GM18508 (cell line): ENCODE data around the gene ERLEC1.
A peak's percentile ranks its signal among the peaks of the same experiment; 100 is the strongest.
"Not testable (repeated sequence)": the region's sequence is repeated elsewhere in the genome, so short reads cannot be mapped to it uniquely, and the experiment has no call there.

Source experiments
- ATAC-seq: cut with Tn5 transposase; IDR thresholded peaks from one replicate; pipeline ENCODE4 v1.9.1; 2021; ENCODE audit warnings: moderate number of reproducible peaks; ENCODE audit not compliant: insufficient read depth, unreplicated experiment

ERLEC1 gene

DNA sequence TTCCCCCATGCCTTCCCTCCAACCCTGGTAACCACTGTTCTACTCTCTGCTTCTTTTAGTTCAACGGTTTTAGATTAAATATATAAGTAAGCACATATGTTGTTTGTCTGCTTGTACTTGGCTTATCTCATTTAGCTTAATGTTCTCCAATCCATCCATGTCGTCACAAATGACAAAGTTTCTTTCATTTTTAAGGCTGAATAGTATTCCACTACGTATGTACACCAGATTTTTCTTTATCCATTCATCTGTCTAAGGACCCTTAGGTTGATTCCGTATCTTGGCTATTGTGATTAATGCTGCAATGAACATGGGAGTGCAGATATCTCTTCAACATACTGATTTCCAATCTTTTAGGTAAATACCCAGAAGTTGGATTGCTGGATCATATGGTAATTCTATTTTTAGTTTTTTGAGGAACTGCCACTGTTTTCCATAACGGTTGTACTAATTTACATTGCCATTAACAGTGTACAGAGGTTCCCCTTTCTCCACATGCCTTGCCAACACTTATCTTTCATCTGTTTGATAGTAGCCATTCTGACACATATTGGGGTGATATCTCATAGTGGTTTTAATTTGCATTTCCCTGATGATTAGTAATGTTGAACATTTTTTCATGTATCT lies 8.2 kb upstream of the ERLEC1 start:
- no peak for ATAC-seq

DNA sequence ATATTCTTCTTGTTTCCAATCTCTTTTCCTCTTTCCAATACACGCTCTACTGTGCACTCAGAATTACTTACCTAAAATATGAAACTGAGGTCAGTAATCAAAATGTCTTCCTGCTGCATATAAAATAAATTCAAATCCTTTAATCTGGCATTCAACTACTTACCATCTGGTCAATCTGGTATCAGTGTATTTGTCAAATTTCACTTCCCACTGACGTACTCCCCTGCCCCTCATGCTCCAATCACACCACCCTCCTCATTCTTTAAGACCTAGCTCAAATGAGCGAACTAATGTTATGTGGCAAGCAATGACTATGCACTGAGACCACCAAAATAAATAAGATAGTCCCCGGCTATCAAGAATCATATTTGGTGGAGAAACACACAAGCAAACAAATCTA lies 6.8 kb upstream of the ERLEC1 start:
- no peak for ATAC-seq

DNA sequence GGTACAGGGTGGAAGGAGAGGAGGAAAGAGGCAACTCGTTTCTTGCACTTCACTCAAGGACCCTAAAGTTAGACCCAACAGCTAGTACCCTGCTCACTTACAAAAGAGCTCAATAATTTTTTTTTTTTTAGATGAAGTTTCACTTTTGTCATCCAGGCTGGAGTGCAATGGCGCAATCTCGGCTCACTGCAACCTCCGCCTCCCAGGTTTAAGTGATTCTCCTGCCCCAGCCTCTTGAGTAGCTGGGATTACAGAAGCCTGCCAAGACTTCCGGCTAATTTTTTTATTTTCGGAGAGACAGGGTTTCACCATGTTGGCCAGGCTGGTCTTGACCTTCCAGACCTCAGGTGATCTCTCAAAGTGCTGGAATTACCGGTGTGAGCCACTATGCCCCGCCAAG lies 4.2 kb upstream of the ERLEC1 start:
- ATAC-seq, result no peak

DNA sequence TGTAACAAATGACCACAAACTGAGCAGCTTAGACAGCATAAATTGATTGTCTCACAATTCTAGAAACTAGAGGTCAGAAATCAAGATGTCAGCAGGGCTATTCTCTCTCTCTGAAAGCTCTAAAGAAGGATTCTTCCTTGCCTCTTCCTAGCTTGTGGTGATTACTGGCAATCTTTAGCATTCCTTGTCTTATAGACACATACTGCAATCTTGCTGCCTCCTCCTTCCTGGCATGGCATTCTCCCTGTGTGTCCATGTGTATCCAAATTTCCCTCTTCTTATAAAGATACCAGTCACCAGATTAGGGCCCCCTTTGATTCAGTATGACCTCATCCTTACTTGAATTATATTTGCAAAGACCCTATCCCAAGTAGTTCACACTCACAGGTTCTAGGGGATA lies 2.4 kb upstream of the ERLEC1 start:
- no peak for ATAC-seq

DNA sequence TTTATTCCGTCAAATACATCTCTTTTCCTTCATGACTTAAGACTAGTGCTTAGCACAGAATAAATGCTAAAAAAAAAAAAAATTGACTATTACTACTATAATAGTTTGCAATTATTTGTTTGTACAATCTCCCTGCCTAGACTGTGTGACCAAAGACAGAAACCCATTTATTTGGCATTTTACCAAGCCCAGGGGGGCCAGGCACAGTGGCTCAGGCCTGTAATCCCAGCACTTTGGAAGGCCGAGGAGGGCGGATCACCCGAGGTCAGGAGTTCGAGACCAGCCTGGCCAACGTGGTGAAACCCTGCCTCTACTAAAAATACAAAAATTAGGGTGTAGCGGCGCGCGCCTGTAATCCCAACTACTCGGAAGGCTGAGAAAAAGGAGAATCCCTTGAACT lies 1.5 kb upstream of the ERLEC1 start:
- ATAC-seq, result no peak

DNA sequence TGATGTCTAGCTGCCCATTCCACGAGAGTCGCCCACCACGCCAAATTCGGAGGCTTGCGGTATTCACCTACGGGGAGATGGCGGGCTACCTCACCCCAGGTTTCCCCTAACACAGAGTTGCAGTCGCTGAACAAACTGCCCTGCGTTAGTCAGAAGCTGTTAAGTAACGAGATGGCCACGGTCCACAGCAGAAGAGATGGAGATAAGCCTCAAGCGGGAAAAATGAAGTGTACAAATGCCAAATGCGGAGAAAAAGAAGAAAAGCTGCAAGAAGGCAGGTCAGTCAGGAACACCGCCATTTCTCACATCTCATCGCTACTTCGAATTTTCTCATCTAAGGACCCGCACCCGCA lies 516 bp upstream of the ERLEC1 start:
- ATAC-seq, result peak; percentile 16

DNA sequence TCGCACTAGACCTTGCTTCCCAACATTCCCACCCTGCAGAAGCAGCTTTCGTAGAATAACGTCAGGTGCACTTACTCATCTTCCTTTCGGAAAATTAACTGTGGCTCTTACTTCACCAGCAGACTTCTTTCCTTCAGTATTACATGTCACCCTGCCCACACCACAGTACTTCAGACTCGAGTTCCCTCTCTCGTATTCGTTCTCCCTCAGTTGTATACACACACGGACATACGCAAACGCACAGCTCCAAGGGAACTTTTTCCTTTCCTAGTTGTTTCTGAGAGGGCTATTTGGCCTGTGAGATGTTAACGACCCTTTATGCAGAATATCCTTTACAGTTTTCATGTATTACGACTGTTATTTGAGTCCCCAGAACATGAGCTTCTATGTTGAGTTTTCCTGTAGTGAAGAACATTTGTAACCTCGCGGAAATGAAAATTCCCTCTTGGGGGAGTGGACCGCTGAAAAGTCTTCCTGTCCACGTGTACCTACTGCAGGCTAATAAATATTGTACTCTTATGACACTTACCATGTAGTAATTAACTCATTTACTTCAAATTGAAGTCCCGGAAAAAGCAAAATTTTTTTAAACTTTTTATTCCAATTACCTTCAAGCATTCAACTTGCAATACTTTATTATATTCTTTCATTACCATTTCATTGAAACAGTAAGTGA lies 908 bp downstream of the ERLEC1 start:
- no peak for ATAC-seq

DNA sequence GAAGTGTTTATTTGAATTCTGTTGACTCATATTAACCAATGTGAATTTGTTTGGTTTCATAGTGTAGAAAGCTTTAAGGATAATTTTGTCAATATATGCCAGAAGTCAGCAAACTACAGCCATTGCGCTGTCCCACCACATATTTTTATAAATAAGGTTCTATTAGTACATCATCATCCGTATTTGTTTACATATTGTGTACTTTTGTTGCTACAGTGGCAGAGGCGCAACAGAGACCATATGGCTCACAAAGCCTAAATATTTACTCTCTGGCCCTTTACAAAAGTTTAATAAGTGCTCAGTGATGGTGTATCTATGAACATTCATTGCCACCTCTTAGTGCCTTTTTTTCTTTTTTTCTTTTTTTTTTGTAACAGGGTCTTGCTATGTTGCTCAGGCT lies 6.4 kb downstream of the ERLEC1 start:
- ATAC-seq, result no peak

DNA sequence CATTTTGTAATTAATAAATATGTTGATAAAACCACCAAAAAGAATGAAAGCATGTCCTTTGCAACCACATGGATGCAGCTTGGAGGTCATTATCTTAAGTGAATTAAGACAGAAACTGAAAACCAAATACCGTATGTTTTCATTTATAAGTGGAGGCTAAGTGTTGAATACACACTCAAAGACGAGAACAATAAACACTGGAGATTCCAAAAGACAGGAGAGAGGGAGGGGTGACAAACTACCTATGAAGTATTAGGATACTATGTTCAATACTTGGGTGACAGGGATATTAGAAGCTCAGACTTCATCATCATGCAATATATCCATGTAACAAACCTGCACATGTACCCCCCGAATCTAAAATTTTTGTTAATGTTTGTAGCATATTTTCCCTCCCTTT lies 7.0 kb downstream of the ERLEC1 start:
- no peak for ATAC-seq

DNA sequence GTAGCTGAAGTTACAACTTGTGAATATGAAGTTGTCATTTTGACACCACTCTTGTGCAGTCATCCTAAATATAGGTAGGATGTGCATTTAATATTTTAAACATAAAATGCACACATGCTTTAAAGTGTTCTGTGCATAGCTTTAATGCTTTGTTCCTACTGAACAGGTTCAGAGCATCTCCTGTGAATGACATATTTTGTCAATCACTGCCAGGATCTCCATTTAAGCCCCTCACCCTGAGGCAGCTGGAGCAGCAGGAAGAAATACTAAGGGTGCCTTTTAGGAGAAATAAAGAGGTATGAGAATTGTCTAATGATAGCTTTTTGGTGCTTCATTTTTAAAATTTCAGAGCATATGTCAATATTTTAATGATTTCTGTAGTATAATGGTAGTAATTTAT lies 14.7 kb downstream of the ERLEC1 start:
- ATAC-seq, result no peak

DNA sequence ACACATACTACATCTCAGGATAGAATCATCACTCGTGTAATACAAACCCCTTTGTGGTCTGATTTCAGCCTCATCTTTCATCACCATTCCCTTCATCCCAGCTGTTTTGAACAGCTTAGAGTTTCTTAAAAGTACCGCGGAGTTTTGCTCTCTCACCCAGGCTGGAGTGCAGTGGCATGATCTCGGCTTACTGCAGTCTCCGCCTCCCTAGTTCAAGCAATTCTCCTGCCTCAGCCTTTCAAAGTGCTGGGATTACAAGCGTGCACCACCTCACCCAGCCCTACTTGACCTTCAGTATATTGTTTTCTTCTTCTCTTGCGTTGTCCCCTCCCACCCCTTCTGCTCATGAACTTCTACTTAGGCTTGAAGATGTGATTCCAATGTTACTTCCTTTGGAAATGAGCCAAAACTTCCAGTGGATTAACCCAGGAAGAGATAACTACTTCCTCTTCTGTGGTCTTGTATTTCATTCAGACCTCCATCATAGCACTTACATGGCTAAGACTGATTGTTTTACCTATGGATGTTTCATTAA lies 15.8 kb downstream of the ERLEC1 start:
- no peak for ATAC-seq

DNA sequence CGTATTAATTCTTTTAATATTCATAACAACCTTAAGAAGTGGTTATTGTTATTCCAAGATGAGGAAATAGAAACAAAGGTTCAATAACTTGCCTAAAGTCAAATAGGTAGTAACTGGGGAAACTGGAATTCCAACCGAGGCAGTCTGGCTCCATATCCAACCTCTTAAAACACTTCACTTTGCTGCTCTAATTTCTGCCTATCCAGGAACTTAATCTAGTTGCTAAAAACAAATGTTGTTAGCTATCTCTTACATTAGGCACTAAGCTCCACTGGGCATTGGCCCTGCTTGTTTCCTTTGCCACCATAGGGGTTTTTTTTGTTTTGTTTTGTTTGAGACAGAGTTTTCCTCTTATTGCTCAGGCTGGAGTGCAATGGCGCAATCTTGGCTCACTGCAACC lies 24.8 kb downstream of the ERLEC1 start:
- no peak for ATAC-seq

DNA sequence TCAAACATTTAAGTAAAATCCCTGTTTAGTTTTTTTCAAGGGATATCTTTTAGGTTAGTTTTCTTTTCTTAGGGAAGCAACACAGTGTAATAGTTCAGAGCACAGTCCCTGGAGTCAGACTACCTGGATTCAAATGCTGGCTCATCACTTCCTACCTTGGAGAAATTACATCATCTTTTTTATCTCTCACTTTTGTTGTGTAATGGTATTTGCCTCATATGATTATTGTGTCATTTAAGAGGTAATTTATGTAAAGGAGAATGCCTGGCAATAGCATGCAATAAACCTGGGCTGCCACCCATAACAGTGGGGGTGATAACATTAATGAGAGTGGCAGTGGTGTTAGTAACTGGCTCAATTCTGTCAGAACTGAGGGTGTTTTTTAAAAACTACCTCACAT lies 26.3 kb downstream of the ERLEC1 start:
- no peak for ATAC-seq

DNA sequence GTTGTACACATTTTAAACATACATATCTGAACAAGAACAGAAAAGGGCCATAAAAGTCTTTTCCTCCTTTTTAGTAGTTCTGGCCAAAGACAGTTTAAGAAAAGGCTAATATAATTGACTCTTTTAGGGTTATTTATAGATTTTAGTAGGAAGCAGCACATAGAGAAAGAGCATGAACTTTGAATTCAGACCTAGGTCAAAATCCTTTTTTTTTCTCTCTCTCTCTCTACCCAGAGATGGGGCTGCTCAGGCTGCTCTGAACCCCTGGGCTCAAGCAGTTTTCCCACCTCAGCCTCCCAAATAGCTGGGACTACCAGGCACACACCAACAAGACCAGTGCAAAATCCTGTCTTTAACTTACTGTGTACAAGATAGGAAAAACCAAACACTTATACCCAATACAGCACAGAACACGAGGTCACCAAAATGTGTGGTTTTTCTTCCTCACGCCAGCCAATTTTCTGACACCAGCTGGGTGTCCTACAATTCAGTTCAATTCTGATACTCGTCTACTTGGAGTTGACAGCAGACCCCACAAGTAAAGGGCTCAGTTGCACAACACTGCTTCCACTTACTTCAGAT lies 32.1 kb downstream of the ERLEC1 start:
- no peak for ATAC-seq

DNA sequence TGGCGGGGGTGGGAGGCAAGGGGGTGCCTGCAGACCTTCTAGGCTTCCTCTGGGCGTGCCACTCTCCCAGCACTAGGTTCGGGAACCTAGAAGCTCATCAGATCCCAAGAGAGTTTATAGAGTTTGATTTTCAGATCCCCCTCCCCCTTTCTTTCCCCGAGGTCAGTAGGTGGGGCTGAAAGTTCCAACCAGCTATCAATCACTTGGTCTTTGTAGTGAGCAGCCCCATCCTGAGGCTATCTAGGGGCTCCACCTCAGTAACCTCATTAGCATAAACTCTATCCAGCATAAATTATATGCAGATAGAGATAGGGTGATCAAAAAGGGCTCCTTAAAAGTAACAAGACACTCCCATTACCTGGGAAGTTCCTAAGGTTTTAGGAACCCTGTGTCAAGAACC lies 32.8 kb downstream of the ERLEC1 start:
- ATAC-seq, result no peak

DNA sequence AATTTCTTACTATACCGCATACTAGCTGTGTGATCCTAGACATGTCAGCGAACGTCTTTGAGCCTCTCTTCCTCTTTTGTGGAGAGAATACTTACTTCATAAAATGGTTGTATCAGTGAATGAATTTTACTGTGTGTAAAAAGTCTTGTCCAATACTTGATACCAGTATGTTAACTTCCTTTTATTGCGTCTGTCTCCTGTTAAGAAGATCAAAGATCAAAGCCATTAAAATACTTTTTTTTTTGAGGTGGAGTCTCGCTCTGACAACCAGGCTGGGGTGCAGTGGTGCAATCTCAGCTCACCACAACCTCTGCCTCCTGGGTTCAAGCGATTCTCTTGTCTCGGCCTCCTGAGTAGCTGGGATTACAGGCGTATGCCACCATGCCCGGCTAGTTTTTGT lies 33.2 kb downstream of the ERLEC1 start:
- ATAC-seq, result no peak

DNA sequence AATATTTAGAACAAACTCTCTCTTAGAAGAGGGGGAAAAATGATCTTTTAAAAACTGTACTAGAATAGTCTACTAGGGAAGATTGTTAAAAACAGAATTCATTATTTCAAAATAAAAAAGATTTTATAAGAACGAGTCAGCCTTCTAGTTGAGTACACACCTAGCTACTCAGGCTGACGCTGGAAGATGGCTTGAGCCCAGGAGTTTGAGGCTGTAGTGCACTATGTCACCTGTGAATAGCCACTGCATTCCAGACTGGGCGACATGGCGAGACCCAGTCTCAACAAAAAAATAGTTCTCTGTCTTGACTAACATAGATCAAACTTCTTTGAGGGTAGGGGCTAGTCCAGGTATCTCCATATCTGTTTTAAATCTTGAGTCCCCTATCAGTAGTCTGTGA lies 33.9 kb downstream of the ERLEC1 start:
- ATAC-seq, result no peak

DNA sequence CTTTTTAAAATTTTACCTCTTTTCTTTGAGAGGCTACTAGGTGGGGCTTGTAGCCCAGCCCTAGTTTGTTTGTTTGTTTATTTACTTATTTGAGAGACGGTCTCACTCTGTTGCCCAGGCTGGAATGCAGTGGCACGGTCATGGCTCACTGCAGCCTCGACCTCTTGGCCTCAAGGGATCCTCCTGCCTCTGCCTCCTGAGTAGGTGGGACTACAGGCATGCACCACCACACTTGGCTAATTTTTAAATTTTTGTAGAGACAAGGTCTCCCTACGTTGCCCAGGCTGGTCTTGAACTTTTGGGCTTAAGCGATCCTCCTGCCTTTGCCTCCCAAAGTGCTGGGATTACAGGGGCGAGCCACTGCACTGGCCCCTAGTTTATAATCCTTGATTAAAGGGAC lies 35.0 kb downstream of the ERLEC1 start:
- no peak for ATAC-seq

DNA sequence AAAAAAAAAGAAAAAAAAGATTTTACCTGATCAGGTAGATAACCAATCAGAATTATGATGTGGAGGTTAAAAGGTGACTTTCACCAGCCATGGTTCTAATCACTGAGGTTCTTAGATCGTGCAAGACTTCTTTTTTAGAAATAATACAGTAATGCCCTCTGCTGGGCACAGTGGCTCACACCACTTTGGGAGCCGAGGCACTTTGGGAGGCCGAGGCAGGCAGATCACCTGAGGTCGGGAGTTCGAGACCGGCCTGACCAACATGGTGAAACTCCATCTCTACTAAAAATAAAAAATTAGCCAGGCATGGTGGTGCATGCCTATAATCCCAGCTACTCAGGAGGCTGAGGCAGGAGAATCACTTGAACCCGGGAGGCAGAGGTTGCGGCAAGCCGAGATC lies 36.8 kb downstream of the ERLEC1 start:
- not testable (repeated sequence) for ATAC-seq

DNA sequence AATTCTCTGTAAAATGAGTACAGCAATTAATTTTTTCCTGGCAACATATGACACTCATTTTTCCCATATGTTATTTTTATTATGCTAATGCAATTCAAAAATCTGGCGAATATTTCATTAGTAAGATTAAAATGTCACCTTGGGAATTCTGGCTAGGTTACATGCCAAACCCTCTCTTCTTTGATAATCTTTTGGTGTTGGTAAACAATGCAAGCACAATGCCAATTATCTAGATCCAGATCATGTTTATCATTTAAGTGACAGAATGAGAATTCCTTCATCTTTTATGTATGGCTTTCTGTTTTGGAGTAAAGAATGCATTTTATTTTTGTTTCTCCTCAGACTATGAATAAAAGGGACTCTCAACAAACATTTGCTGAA lies 39.2 kb downstream of the ERLEC1 start:
- no peak for ATAC-seq

DNA sequence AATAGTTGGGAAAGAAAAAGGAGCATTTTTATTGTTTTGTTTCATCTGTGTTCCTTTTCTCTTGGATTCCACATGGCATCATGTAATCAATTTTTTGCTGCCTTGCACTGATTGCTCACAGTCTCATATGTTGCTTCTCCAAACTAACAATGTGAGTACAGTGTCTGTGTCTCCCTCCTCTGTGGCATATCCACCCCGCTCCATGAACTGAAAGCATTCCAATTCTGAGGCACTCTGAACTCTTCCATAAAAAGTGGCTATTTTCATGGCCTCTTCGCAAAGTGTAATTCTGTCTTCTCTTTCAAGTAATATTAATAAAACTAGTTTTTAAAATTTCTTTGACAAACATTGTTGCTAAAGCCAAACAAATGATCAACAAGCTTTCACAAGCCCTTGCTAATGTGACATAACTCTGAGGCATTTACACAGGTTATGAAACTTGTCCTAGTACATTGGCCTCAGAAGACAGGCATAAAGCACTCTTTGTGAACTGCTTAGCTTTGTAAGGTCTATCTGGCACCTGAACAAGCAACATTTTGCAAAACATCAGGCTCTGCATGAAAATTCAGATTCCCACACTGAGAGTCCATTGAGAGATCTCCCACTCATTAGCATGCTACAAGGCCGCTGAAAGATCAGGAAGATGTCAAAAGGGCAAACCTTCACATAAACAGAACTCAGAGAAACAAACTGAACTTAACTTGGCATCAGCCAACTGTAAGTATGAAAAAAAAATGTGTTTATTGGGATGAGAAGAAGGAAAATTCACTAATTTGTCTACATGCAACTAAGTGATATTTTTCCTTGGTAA lies 39.9 kb downstream of the ERLEC1 start:
- no peak for ATAC-seq
